Caco-2 (cell line): ENCODE results near the gene HTRA2. TPM values are rescaled to one million over a fixed set of nuclear protein-coding genes. Genes with fewer than 3 reads are reported as not detected.

Experiments used
- BruUV-seq: library from RNA; stranded (reverse); fragments of 400-500 nt; replicated peaks from 2 replicates; lab custom pipeline; 2021; lab: Mats Ljungman, UMichigan
- CTCF ChIA-PET: fragments of 300-600 bp; sonication (Branson Sonifier 250); formaldehyde crosslinking; loops from one replicate; lab custom pipeline; 2022; ENCODE audit warnings: antibody characterized with exemption; lab: Charles Lee
- POLR2A ChIA-PET: fragments of 300-600 bp; sonication (Branson Sonifier 250); formaldehyde crosslinking; loops from one replicate; lab custom pipeline; 2022; ENCODE audit warnings: antibody characterized with exemption; lab: Charles Lee
- DNase-seq, 2 experiments: peaks; one replicate each; pipeline versions ENCODE4 v3.0.0 to v3.0.0-alpha.2; 2020 to 2022
- H3K27me3 ChIP-seq: replicated peaks from 2 replicates; pipeline ENCODE4 v1.6.0; 2011; ENCODE audit warnings: low read length; ENCODE audit not compliant: control insufficient read depth, insufficient read depth
- H3K36me3 ChIP-seq: 2 replicates; pipeline ENCODE4 v1.5.1; 2011; ENCODE audit warnings: low read length; ENCODE audit not compliant: control insufficient read depth, insufficient read depth
- H3K4me1 ChIP-seq: fragments of 250-450 bp; sonication (Bioruptor Pico); 2 replicates; pipeline ENCODE4 v1.5.1; 2020; ENCODE audit warnings: mild to moderate bottlenecking
- H3K4me3 ChIP-seq: 2 replicates; pipeline ENCODE4 v1.5.1; 2011; ENCODE audit warnings: low read depth, mild to moderate bottlenecking, control low read depth, low read length
- H3K9me3 ChIP-seq: fragments of 250-450 bp; sonication (Bioruptor Pico); 2 replicates; pipeline ENCODE4 v1.5.1; 2020; ENCODE audit warnings: mild to moderate bottlenecking, moderate library complexity
- H3K27ac Mint-ChIP-seq: one replicate; pipeline ENCODE4 v1.8.0; 2022; ENCODE audit warnings: mixed read lengths; ENCODE audit not compliant: unreplicated experiment
- H3K27me3 Mint-ChIP-seq: one replicate; pipeline ENCODE4 v1.8.0; 2022; ENCODE audit warnings: mixed read lengths; ENCODE audit not compliant: insufficient read depth, unreplicated experiment
- H3K36me3 Mint-ChIP-seq: one replicate; pipeline ENCODE4 v1.8.0; 2022; ENCODE audit warnings: mild to moderate bottlenecking, mixed read lengths; ENCODE audit not compliant: insufficient read depth, unreplicated experiment
- H3K4me1 Mint-ChIP-seq: one replicate; pipeline ENCODE4 v1.8.0; 2022; ENCODE audit warnings: low read depth, mixed read lengths; ENCODE audit not compliant: unreplicated experiment
- H3K4me3 Mint-ChIP-seq: one replicate; pipeline ENCODE4 v1.8.0; 2022; ENCODE audit warnings: mild to moderate bottlenecking, moderate library complexity, mixed read lengths; ENCODE audit not compliant: unreplicated experiment
- H3K9me3 Mint-ChIP-seq: one replicate; pipeline ENCODE4 v1.8.0; 2022; ENCODE audit warnings: mixed read lengths; ENCODE audit not compliant: unreplicated experiment
- intact Hi-C: fragments of 100-400 bp; cut with micrococcal nuclease; formaldehyde crosslinking; loops from one replicate; pipeline ENCODE4 v1.10.0; 2022; ENCODE audit not compliant: unreplicated experiment
- total RNA-seq: library from RNA; stranded (reverse); gene quantifications from 2 replicates; pipeline ENCODE4 v1.2.3, GENCODE V29; 2022
- TF ChIP-seq, protein P1 (sequence below), 2 experiments: fragments of 200-600 bp in 1 of 2; IDR thresholded peaks; 1 replicate in 1 of 2; 2 replicates in 1 of 2; pipeline versions ENCODE4 v1.5.1 to v1.8.0; 2011 to 2022; ENCODE audit warnings: antibody characterized with exemption in 1 of 2, control low read depth in 1 of 2, inconsistent platforms in 1 of 2, low read depth in 1 of 2, low read length in 1 of 2, mild to moderate bottlenecking in 1 of 2, moderate library complexity in 1 of 2; ENCODE audit not compliant: insufficient read depth in 1 of 2, severe bottlenecking in 1 of 2, unreplicated experiment in 1 of 2

HTRA2 gene
- total RNA-seq, 1 experiment from 2014 or later: 27.3 TPM

DNA sequence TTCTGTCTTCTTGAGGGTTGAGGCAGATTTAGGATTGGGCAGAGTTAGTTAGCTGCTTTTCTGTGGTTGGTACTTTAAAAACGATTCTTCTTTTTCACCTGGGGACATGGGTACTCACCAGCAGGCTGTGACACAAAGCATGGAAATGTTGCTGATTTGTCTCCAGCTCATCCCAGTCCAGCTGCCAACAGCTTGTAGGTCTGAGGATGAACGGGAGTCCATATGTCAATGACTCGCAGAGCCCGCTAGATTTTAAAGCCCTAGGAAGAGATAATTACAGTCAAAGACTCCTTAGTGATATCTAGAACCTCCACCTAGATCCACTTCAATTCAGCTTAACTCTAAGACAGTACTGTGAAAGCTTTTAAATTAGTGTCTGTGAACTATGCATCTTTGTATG is 45.6 kb downstream of the HTRA2 start:
- Mint-ChIP-seq H3K4me3 (no peak overlapping the region), H3K9me3 (no peaks in the 10 kb centered on the region), H3K27me3 (peaks cover 2% of the 10 kb centered on the region), H3K4me1 (no peaks in the 10 kb centered on the region), H3K27ac (no peak overlapping the region), H3K36me3 (no peaks in the 10 kb centered on the region)
- no peaks in the 10 kb centered on the region for H3K27me3 ChIP-seq
- no peaks in the 10 kb centered on the region for H3K4me1 ChIP-seq
- TF ChIP-seq, protein P1, sequence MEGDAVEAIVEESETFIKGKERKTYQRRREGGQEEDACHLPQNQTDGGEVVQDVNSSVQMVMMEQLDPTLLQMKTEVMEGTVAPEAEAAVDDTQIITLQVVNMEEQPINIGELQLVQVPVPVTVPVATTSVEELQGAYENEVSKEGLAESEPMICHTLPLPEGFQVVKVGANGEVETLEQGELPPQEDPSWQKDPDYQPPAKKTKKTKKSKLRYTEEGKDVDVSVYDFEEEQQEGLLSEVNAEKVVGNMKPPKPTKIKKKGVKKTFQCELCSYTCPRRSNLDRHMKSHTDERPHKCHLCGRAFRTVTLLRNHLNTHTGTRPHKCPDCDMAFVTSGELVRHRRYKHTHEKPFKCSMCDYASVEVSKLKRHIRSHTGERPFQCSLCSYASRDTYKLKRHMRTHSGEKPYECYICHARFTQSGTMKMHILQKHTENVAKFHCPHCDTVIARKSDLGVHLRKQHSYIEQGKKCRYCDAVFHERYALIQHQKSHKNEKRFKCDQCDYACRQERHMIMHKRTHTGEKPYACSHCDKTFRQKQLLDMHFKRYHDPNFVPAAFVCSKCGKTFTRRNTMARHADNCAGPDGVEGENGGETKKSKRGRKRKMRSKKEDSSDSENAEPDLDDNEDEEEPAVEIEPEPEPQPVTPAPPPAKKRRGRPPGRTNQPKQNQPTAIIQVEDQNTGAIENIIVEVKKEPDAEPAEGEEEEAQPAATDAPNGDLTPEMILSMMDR (IDR thresholded peaks at IDR 0.05; ENCODE audit: insufficient read depth in 1 of 2, low read depth in 1 of 2, low read length in 1 of 2, severe bottlenecking in 1 of 2, unreplicated experiment in 1 of 2): no peak
- POLR2A ChIA-PET: no interaction called here
- intact Hi-C loops: no loop called here
- BruUV-seq: no TSS peak
- no peaks in the 10 kb centered on the region for H3K36me3 ChIP-seq
- no peaks in the 10 kb centered on the region for H3K9me3 ChIP-seq
- no peak for DNase-seq
- H3K4me3 ChIP-seq: no peak overlapping the region
- CTCF ChIA-PET: interaction anchor here (1.2 kb wide), 1 partner anchor 36 kb away, joined by 3 read pairs; no protein-coding TSS in a partner anchor

DNA sequence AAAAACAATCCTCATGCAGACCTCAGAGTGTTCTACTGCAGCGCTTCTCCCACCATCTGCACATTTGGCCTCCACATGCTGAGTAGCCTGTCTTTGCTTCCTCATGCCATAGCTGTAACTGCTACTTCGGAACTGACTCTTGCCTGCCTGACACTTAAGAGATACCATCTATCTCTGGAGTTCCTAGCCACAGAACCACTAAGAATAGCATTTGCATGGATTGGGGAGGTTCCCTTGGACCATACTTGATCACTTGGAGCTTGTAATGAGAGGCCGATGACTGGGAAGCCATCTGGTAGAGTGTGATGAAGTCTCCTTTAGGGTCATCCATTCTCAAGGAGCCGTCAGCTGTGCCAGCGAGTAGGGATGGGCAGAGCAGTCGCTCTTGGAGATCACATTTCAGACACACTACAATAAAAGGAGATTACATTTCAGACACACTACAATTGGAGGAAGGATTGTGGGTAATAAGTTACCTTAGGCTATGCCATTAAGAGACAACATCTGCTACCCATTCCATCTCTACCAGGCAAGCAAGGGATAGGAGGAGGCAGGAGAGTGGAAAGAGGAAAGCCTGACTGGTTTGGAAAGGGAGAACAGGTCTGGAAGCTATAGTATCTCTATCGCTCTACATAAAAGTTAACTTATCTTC is 46.6 kb downstream of the HTRA2 start:
- ChIA-PET POLR2A (no interaction called here), CTCF (no interaction called here)
- intact Hi-C loops: no loop called here
- no peaks in the 10 kb centered on the region for H3K36me3 Mint-ChIP-seq
- Histone ChIP-seq H3K4me1 (no peaks in the 10 kb centered on the region), H3K27me3 (no peaks in the 10 kb centered on the region), H3K9me3 (no peaks in the 10 kb centered on the region), H3K4me3 (no peak overlapping the region), H3K36me3 (no peaks in the 10 kb centered on the region)
- no peaks in the 10 kb centered on the region for H3K4me1 Mint-ChIP-seq
- H3K27ac Mint-ChIP-seq: no peak overlapping the region
- no peak overlapping the region for H3K4me3 Mint-ChIP-seq
- BruUV-seq: no TSS peak
- H3K9me3 Mint-ChIP-seq: no peaks in the 10 kb centered on the region
- TF ChIP-seq, protein P1 (IDR thresholded peaks at IDR 0.05; ENCODE audit: insufficient read depth in 1 of 2, low read depth in 1 of 2, low read length in 1 of 2, severe bottlenecking in 1 of 2, unreplicated experiment in 1 of 2): no peak
- peaks cover 2% of the 10 kb centered on the region for H3K27me3 Mint-ChIP-seq
- DNase-seq: no peak

DNA sequence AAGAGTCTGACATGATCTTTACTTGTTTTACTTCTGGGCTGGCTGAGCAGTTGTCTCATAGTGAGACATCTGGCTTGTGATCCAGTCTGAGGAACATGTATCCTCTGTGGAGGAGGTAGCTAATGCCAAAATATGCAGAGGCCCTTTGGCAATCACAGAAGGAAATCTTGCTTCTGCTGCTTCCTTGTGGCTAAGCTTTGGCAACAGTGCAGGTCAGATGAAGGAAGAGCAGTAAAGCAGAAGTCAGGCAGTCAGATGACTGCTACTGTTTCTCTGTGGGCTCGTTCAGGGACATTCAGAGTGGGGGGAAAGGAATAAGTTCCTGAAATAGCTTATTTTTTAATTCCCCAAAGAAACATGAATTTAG is 47.1 kb downstream of the HTRA2 start:
- no peak overlapping the region for H3K4me3 ChIP-seq
- Mint-ChIP-seq H3K4me1 (no peaks in the 10 kb centered on the region), H3K4me3 (no peak overlapping the region), H3K9me3 (no peaks in the 10 kb centered on the region), H3K27ac (no peak overlapping the region), H3K36me3 (no peaks in the 10 kb centered on the region), H3K27me3 (peaks cover 2% of the 10 kb centered on the region)
- no peaks in the 10 kb centered on the region for H3K36me3 ChIP-seq
- no TSS peak for BruUV-seq
- H3K9me3 ChIP-seq: no peaks in the 10 kb centered on the region
- CTCF ChIA-PET: no interaction called here
- TF ChIP-seq, protein P1 (IDR thresholded peaks at IDR 0.05; ENCODE audit: insufficient read depth in 1 of 2, low read depth in 1 of 2, low read length in 1 of 2, severe bottlenecking in 1 of 2, unreplicated experiment in 1 of 2): no peak
- POLR2A ChIA-PET: no interaction called here
- no peaks in the 10 kb centered on the region for H3K4me1 ChIP-seq
- DNase-seq: no peak
- no peaks in the 10 kb centered on the region for H3K27me3 ChIP-seq
- intact Hi-C loops: no loop called here
